T-helper 2 cell treated with Interferon-gamma antibody and Interleukin-4, amounts not matched to agents 5 μg/mL and 100 μg/mL, for 36 hours (primary cell): ENCODE results near the gene TMPRSS3.

ENCODE experiments used
- DNase-seq: peaks from one replicate; pipeline ENCODE4 v3.0.0; 2021; ENCODE audit warnings: low spot score
- H3K27ac Mint-ChIP-seq: one replicate; pipeline ENCODE4 v1.8.0; 2021; ENCODE audit warnings: mild to moderate bottlenecking, mixed read lengths
- H3K27me3 Mint-ChIP-seq: one replicate; pipeline ENCODE4 v1.8.0; 2021; ENCODE audit warnings: low read depth, mixed read lengths
- H3K36me3 Mint-ChIP-seq: one replicate; pipeline ENCODE4 v1.8.0; 2021; ENCODE audit warnings: low read depth, mixed read lengths
- H3K4me1 Mint-ChIP-seq: one replicate; pipeline ENCODE4 v1.8.0; 2021; ENCODE audit warnings: low read depth, mixed read lengths
- H3K4me3 Mint-ChIP-seq: one replicate; pipeline ENCODE4 v1.8.0; 2022; ENCODE audit warnings: mild to moderate bottlenecking, moderate library complexity, mixed read lengths
- H3K9me3 Mint-ChIP-seq: one replicate; pipeline ENCODE4 v1.8.0; 2021; ENCODE audit warnings: mixed read lengths

TMPRSS3 gene

GRCh38 chr21:42435401-42435800 is 39.5 kb upstream of the TMPRSS3 start:
- H3K27ac Mint-ChIP-seq = no peak overlapping the region
- H3K9me3 Mint-ChIP-seq = peaks cover 24% of the 10 kb centered on the region
- H3K4me1 Mint-ChIP-seq = peaks cover 53% of the 10 kb centered on the region
- DNase-seq = no peak
- H3K27me3 Mint-ChIP-seq = no peaks in the 10 kb centered on the region
- peaks cover 97% of the 10 kb centered on the region for H3K36me3 Mint-ChIP-seq
- no peak overlapping the region for H3K4me3 Mint-ChIP-seq

GRCh38 chr21:42434884-42435283 is 39.0 kb upstream of the TMPRSS3 start:
- Mint-ChIP-seq H3K36me3 (peaks cover 97% of the 10 kb centered on the region), H3K4me3 (no peak overlapping the region), H3K4me1 (peaks cover 50% of the 10 kb centered on the region), H3K27ac (peak overlapping the region; percentile 28), H3K9me3 (peaks cover 24% of the 10 kb centered on the region), H3K27me3 (no peaks in the 10 kb centered on the region)
- DNase-seq = no peak

- peaks cover 97% of the 10 kb centered on the region for H3K36me3 Mint-ChIP-seq
- peak overlapping the region; percentile 13 for H3K4me3 Mint-ChIP-seq
- no peak for DNase-seq
- peaks cover 24% of the 10 kb centered on the region for H3K9me3 Mint-ChIP-seq
- H3K27me3 Mint-ChIP-seq = no peaks in the 10 kb centered on the region
- H3K4me1 Mint-ChIP-seq = peaks cover 46% of the 10 kb centered on the region
- peak overlapping the region; percentile 19 for H3K27ac Mint-ChIP-seq
Observed at GRCh38 chr21:42433946-42434551, 38.2 kb upstream of the TMPRSS3 start.

- Mint-ChIP-seq H3K36me3 (peaks cover 95% of the 10 kb centered on the region), H3K27me3 (no peaks in the 10 kb centered on the region), H3K27ac (no peak overlapping the region), H3K4me3 (no peak overlapping the region), H3K9me3 (peaks cover 24% of the 10 kb centered on the region), H3K4me1 (peaks cover 42% of the 10 kb centered on the region)
- no peak for DNase-seq
Observed at GRCh38 chr21:42432695-42433094, 36.8 kb upstream of the TMPRSS3 start.

- Mint-ChIP-seq H3K4me3 (no peak overlapping the region), H3K27me3 (no peaks in the 10 kb centered on the region), H3K27ac (no peak overlapping the region), H3K36me3 (peaks cover 96% of the 10 kb centered on the region), H3K9me3 (peaks cover 24% of the 10 kb centered on the region), H3K4me1 (peaks cover 48% of the 10 kb centered on the region)
- no peak for DNase-seq
Observed at GRCh38 chr21:42431196-42431595, 35.3 kb upstream of the TMPRSS3 start.

- Mint-ChIP-seq H3K4me1 (peaks cover 49% of the 10 kb centered on the region), H3K9me3 (peaks cover 24% of the 10 kb centered on the region), H3K27me3 (no peaks in the 10 kb centered on the region), H3K4me3 (no peak overlapping the region), H3K27ac (no peak overlapping the region), H3K36me3 (peaks cover 96% of the 10 kb centered on the region)
- no peak for DNase-seq
Observed at GRCh38 chr21:42430521-42430920, 34.7 kb upstream of the TMPRSS3 start.

- H3K9me3 Mint-ChIP-seq = peaks cover 24% of the 10 kb centered on the region
- H3K36me3 Mint-ChIP-seq = peaks cover 96% of the 10 kb centered on the region
- DNase-seq = no peak
- peaks cover 50% of the 10 kb centered on the region for H3K4me1 Mint-ChIP-seq
- no peak overlapping the region for H3K4me3 Mint-ChIP-seq
- no peak overlapping the region for H3K27ac Mint-ChIP-seq
- H3K27me3 Mint-ChIP-seq = no peaks in the 10 kb centered on the region
Observed at GRCh38 chr21:42429856-42430255, 34.0 kb upstream of the TMPRSS3 start.

- Mint-ChIP-seq H3K27me3 (no peaks in the 10 kb centered on the region), H3K4me3 (no peak overlapping the region), H3K27ac (no peak overlapping the region), H3K36me3 (peaks cover 94% of the 10 kb centered on the region), H3K4me1 (peaks cover 50% of the 10 kb centered on the region), H3K9me3 (peaks cover 22% of the 10 kb centered on the region)
- no peak for DNase-seq
Observed at GRCh38 chr21:42429021-42429420, 33.2 kb upstream of the TMPRSS3 start.

GRCh38 chr21:42427809-42428419 is 32.1 kb upstream of the TMPRSS3 start:
- no peak overlapping the region for H3K27ac Mint-ChIP-seq
- H3K4me3 Mint-ChIP-seq = no peak overlapping the region
- peaks cover 94% of the 10 kb centered on the region for H3K36me3 Mint-ChIP-seq
- peaks cover 52% of the 10 kb centered on the region for H3K4me1 Mint-ChIP-seq
- peaks cover 16% of the 10 kb centered on the region for H3K9me3 Mint-ChIP-seq
- DNase-seq = no peak
- no peaks in the 10 kb centered on the region for H3K27me3 Mint-ChIP-seq

- DNase-seq = no peak
- Mint-ChIP-seq H3K27me3 (no peaks in the 10 kb centered on the region), H3K4me3 (no peak overlapping the region), H3K27ac (no peak overlapping the region), H3K36me3 (peaks cover 93% of the 10 kb centered on the region), H3K4me1 (peaks cover 52% of the 10 kb centered on the region), H3K9me3 (peaks cover 7% of the 10 kb centered on the region)
Observed at GRCh38 chr21:42426876-42427480, 31.1 kb upstream of the TMPRSS3 start.

GRCh38 chr21:42426424-42426823 is 30.6 kb upstream of the TMPRSS3 start:
- no peak for DNase-seq
- Mint-ChIP-seq H3K9me3 (peaks cover 2% of the 10 kb centered on the region), H3K4me1 (peaks cover 53% of the 10 kb centered on the region), H3K27ac (peak overlapping the region; percentile 17), H3K27me3 (no peaks in the 10 kb centered on the region), H3K36me3 (peaks cover 93% of the 10 kb centered on the region), H3K4me3 (peak overlapping the region; percentile 27)

- DNase-seq = no peak
- Mint-ChIP-seq H3K36me3 (peaks cover 93% of the 10 kb centered on the region), H3K27ac (peak overlapping the region; percentile 93), H3K4me1 (peaks cover 61% of the 10 kb centered on the region), H3K4me3 (peak overlapping the region; percentile 80), H3K27me3 (no peaks in the 10 kb centered on the region), H3K9me3 (no peaks in the 10 kb centered on the region)
Observed at GRCh38 chr21:42425591-42425990, 29.7 kb upstream of the TMPRSS3 start.

GRCh38 chr21:42424914-42425541 is 29.2 kb upstream of the TMPRSS3 start:
- peak; percentile 79 for DNase-seq
- no peaks in the 10 kb centered on the region for H3K27me3 Mint-ChIP-seq
- H3K27ac Mint-ChIP-seq = peak overlapping the region; percentile 93
- H3K36me3 Mint-ChIP-seq = peaks cover 92% of the 10 kb centered on the region
- H3K9me3 Mint-ChIP-seq = no peaks in the 10 kb centered on the region
- H3K4me1 Mint-ChIP-seq = peaks cover 63% of the 10 kb centered on the region
- peak overlapping the region; percentile 80 for H3K4me3 Mint-ChIP-seq

- H3K27ac Mint-ChIP-seq = peak overlapping the region; percentile 93
- H3K4me3 Mint-ChIP-seq = peak overlapping the region; percentile 80
- peaks cover 71% of the 10 kb centered on the region for H3K4me1 Mint-ChIP-seq
- no peak for DNase-seq
- H3K9me3 Mint-ChIP-seq = peaks cover 8% of the 10 kb centered on the region
- H3K36me3 Mint-ChIP-seq = peaks cover 92% of the 10 kb centered on the region
- H3K27me3 Mint-ChIP-seq = no peaks in the 10 kb centered on the region
Observed at GRCh38 chr21:42423685-42424084, 27.8 kb upstream of the TMPRSS3 start.
